Measurements from ENCODE around the gene ECT2L. TPM values are rescaled to one million over a fixed set of nuclear protein-coding genes. Genes with fewer than 3 reads are reported as not detected.

ECT2L gene
- polyA plus RNA-seq, 1 of the 3 experiments (the other 2 are of a cell fraction): 0.02 TPM

- no peak for DNase-seq
- 62% methylated on average over 1 of the region's 1 CpG for WGBS (ENCODE audit: low lambda C conversion rate)
- Histone ChIP-seq H3K4me3 (ENCODE audit: low read depth in 2 of 2, low read length in 1 of 2) (no peak overlapping the region), H3F3A (replicated peaks; ENCODE audit: insufficient read depth) (no peaks in the 10 kb centered on the region), H3K9ac (no peak overlapping the region), H3K27ac (ENCODE audit: low read depth in 2 of 2, low read length in 1 of 2) (no peak overlapping the region), H3K36me3 (replicated peaks in 1 of 2; ENCODE audit: control insufficient read depth in 1 of 2, insufficient read depth in 2 of 2, low read length in 1 of 2) (no peaks in the 10 kb centered on the region), H3K79me2 (ENCODE audit: insufficient read depth) (no peaks in the 10 kb centered on the region), H2AFZ (ENCODE audit: low read depth) (no peak overlapping the region), H3K4me1 (ENCODE audit: control insufficient read depth in 1 of 2, insufficient read depth in 2 of 2, low read depth in 1 of 2, low read length in 1 of 2) (no peaks in the 10 kb centered on the region), H3K9me2 (no peaks in the 10 kb centered on the region), H3K4me2 (no peak overlapping the region), H3K9me3 (no peaks in the 10 kb centered on the region), H4K20me1 (ENCODE audit: insufficient read depth) (no peaks in the 10 kb centered on the region), H3K27me3 (ENCODE audit: insufficient read depth) (no peaks in the 10 kb centered on the region)
- ChIA-PET CTCF (interaction anchor here (4.0 kb wide), 1 partner anchor 9 kb away, joined by 19 read pairs; no protein-coding TSS in a partner anchor), POLR2A (no interaction called here)
- no peak for TF ChIP-seq JUND (IDR thresholded peaks at IDR 0.05)
- no peak for TF ChIP-seq POLR2AphosphoS5 (IDR thresholded peaks at IDR 0.05; ENCODE audit: low read depth, low read length)
- no peak for TF ChIP-seq RCOR1 (IDR thresholded peaks at IDR 0.05; ENCODE audit: low read length)
- TF ChIP-seq ZBTB33 (IDR thresholded peaks at IDR 0.05; ENCODE audit: borderline replicate concordance, low read depth): no peak
- TF ChIP-seq SMC3 (IDR thresholded peaks at IDR 0.05; ENCODE audit: low read depth, low read length): no peak
- no peak for TF ChIP-seq GATA2 (CRISPR knock-in tag; IDR thresholded peaks at IDR 0.05)
- TF ChIP-seq SIN3A (IDR thresholded peaks at IDR 0.05; ENCODE audit: borderline replicate concordance, low read depth, low read length): no peak
- no peak for TF ChIP-seq TEAD4 (IDR thresholded peaks at IDR 0.05; ENCODE audit: borderline replicate concordance, insufficient read depth)
Observed at GRCh38 chr6:138806889-138807288, 11.0 kb downstream of the ECT2L start.

- ChIA-PET CTCF (interaction anchor here (1.3 to 1.7 kb wide), 2 partner anchors 9 to 555 kb away, joined by 3 to 4 read pairs; no protein-coding TSS in a partner anchor), POLR2A (no interaction called here)
- no peak for TF ChIP-seq SIN3A (IDR thresholded peaks at IDR 0.05; ENCODE audit: borderline replicate concordance, low read depth, low read length)
- no peak for TF ChIP-seq TEAD4 (IDR thresholded peaks at IDR 0.05; ENCODE audit: borderline replicate concordance, insufficient read depth)
- no peak for TF ChIP-seq USF1 (IDR thresholded peaks at IDR 0.05; ENCODE audit: borderline replicate concordance, low read depth)
- no peak for TF ChIP-seq PBX3 (IDR thresholded peaks at IDR 0.05)
- TF ChIP-seq EZH2phosphoT487 (IDR thresholded peaks at IDR 0.05; ENCODE audit: borderline replicate concordance, low read depth): no peak
- TF ChIP-seq IRF3 (IDR thresholded peaks at IDR 0.05; ENCODE audit: low read depth, low read length): no peak
- TF ChIP-seq NRF1 (IDR thresholded peaks at IDR 0.05; ENCODE audit: low read depth, low read length): no peak
- no peak for TF ChIP-seq POLR2AphosphoS5 (IDR thresholded peaks at IDR 0.05; ENCODE audit: low read depth, low read length)
- TF ChIP-seq REST (IDR thresholded peaks at IDR 0.05; ENCODE audit: low read depth, low read length): no peak
- no peak for TF ChIP-seq FOSL2 (IDR thresholded peaks at IDR 0.05; ENCODE audit: borderline replicate concordance, low read depth)
- no peak for TF ChIP-seq CHD2 (IDR thresholded peaks at IDR 0.05; ENCODE audit: low read length, partially characterized antibody)
- no peak for TF ChIP-seq EP300 (IDR thresholded peaks at IDR 0.05; ENCODE audit: borderline replicate concordance in 1 of 2, low read depth in 1 of 2, low read length in 1 of 2)
- TF ChIP-seq ELF1 (IDR thresholded peaks at IDR 0.05): no peak
- no peak for TF ChIP-seq SMC3 (IDR thresholded peaks at IDR 0.05; ENCODE audit: low read depth, low read length)
- TF ChIP-seq RCOR1 (IDR thresholded peaks at IDR 0.05; ENCODE audit: low read length): no peak
- no peak for TF ChIP-seq MXI1 (IDR thresholded peaks at IDR 0.05; ENCODE audit: low read depth, low read length)
Observed at GRCh38 chr6:138809677-138810076, 13.8 kb downstream of the ECT2L start.

More at GRCh38 chr6:138809677-138810076, 13.8 kb downstream of the ECT2L start:
- Histone ChIP-seq H4K20me1 (ENCODE audit: insufficient read depth) (no peaks in the 10 kb centered on the region), H3K9ac (no peak overlapping the region), H3K79me2 (ENCODE audit: insufficient read depth) (no peaks in the 10 kb centered on the region), H3K4me3 (ENCODE audit: low read depth in 2 of 2, low read length in 1 of 2) (no peak overlapping the region), H3K27ac (ENCODE audit: low read depth in 2 of 2, low read length in 1 of 2) (no peak overlapping the region), H3K9me2 (no peaks in the 10 kb centered on the region), H3K27me3 (ENCODE audit: insufficient read depth) (no peaks in the 10 kb centered on the region), H3K36me3 (replicated peaks in 1 of 2; ENCODE audit: control insufficient read depth in 1 of 2, insufficient read depth in 2 of 2, low read length in 1 of 2) (no peaks in the 10 kb centered on the region), H3F3A (replicated peaks; ENCODE audit: insufficient read depth) (no peaks in the 10 kb centered on the region), H3K4me1 (ENCODE audit: control insufficient read depth in 1 of 2, insufficient read depth in 2 of 2, low read depth in 1 of 2, low read length in 1 of 2) (no peaks in the 10 kb centered on the region), H2AFZ (ENCODE audit: low read depth) (no peak overlapping the region), H3K9me3 (no peaks in the 10 kb centered on the region), H3K4me2 (no peak overlapping the region)
- no peak for DNase-seq
- WGBS (ENCODE audit: low lambda C conversion rate): 3% methylated on average over 3 of the region's 3 CpGs
